Measurements from ENCODE around the gene TEX51. TPM values are rescaled to one million over a fixed set of nuclear protein-coding genes. Genes with fewer than 3 reads are reported as not detected.

Gene TEX51
- total RNA-seq, 1 experiment from 2014 or later = not detected

GRCh38 chr2:126947103-126947429 lies 48.4 kb downstream of the TEX51 start:
- Histone ChIP-seq H3K4me1 (ENCODE audit: control insufficient read depth in 1 of 2, insufficient read depth in 2 of 2, low read length in 2 of 2) (no peaks in the 10 kb centered on the region), H3K9me2 (ENCODE audit: insufficient read depth) (no peaks in the 10 kb centered on the region), H3K27ac (ENCODE audit: low read depth, low read length) (no peak overlapping the region), H3K4me2 (ENCODE audit: low read length) (no peak overlapping the region), H3K9ac (ENCODE audit: low read length) (no peak overlapping the region), H3K9me3 (ENCODE audit: control insufficient read depth in 1 of 2, insufficient read depth in 1 of 2, low read depth in 1 of 2, low read length in 2 of 2) (peaks cover 6 to 9% of the 10 kb centered on the region in 2 experiments; a peak in 2 of 4 replicates), H3K27me3 (ENCODE audit: insufficient read depth, low read length) (peaks cover 15% of the 10 kb centered on the region; the same call in 1 of the 2 replicates), H4K20me1 (ENCODE audit: insufficient read depth) (no peaks in the 10 kb centered on the region), H2AFZ (ENCODE audit: low read depth, low read length, poor library complexity, severe bottlenecking) (no peak overlapping the region), H3K4me3 (replicated peaks in 1 of 2; ENCODE audit: low read depth in 1 of 2, low read length in 2 of 2) (no peak overlapping the region), H3K36me3 (ENCODE audit: control insufficient read depth in 1 of 2, insufficient read depth in 2 of 2, low read length in 2 of 2) (no peaks in the 10 kb centered on the region), H3K79me2 (ENCODE audit: insufficient read depth, low read length) (no peaks in the 10 kb centered on the region)
- CTCF ChIA-PET = no interaction called here
- no TSS peak for BruUV-seq (replicated peaks)
- TF ChIP-seq POLR2AphosphoS5 (IDR thresholded peaks at IDR 0.05; ENCODE audit: low read depth, low read length) (no peak), ZBTB33 (IDR thresholded peaks at IDR 0.05; ENCODE audit: extremely low read depth, insufficient replicate concordance, low read length) (no peak), TCF7L2 (IDR thresholded peaks at IDR 0.05; ENCODE audit: borderline replicate concordance, extremely low read depth, insufficient read depth, insufficient read length) (no peak), JUND (IDR thresholded peaks at IDR 0.05) (no peak), ELF1 (IDR thresholded peaks at IDR 0.05; ENCODE audit: borderline replicate concordance, low read depth) (no peak), POLR2A (IDR thresholded peaks at IDR 0.05; ENCODE audit: borderline replicate concordance, extremely low read depth, insufficient read depth, insufficient read length) (no peak)
- DNase-seq (ENCODE audit: low read depth, low spot score) (no peak), ATAC-seq (no peak)
- RAD21 ChIA-PET (ENCODE audit: low non-redundant PET in 1 of 2, low total read pairs in 2 of 2, uncharacterized antibody in 2 of 2, unreplicated experiment in 2 of 2) = no interaction called here
- intact Hi-C loops (cut with micrococcal nuclease) = no loop called here
- POLR2A ChIA-PET = no interaction called here

DNA sequence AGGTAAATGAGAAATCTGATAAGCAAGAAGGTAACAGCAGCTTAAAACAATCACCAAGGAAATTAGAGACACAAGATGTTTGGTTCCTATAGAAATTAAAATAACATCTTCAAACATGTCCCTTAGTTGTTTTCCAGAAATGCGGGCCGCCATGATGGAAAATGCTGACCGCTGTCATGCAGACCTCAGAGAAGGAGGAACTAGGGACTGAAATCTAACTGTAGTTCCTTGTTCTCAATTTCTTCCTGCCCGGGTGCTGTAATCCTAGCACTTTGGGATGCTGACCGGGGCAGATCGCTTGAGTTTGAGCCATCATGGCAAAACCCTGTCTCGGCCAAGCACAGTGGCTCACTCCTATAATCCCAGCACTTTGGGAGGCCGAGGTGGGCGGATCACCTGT lies 51.1 kb downstream of the TEX51 start:
- CTCF ChIA-PET = no interaction called here
- ATAC-seq = no peak
- intact Hi-C loops (cut with micrococcal nuclease) = no loop called here
- no peak overlapping the region for H2AFZ ChIP-seq (ENCODE audit: low read depth, low read length, poor library complexity, severe bottlenecking)
- POLR2A ChIA-PET = no interaction called here
- H3K79me2 ChIP-seq (ENCODE audit: insufficient read depth, low read length) = no peaks in the 10 kb centered on the region
- H3K9ac ChIP-seq (ENCODE audit: low read length) = no peak overlapping the region
- no peaks in the 10 kb centered on the region for H3K9me2 ChIP-seq (ENCODE audit: insufficient read depth)
- no peak overlapping the region for H3K4me3 ChIP-seq (replicated peaks in 1 of 2; ENCODE audit: low read depth in 1 of 2, low read length in 2 of 2)
- H3K27me3 ChIP-seq (ENCODE audit: insufficient read depth, low read length) = peaks cover 31% of the 10 kb centered on the region
- RAD21 ChIA-PET (ENCODE audit: low non-redundant PET in 1 of 2, low total read pairs in 2 of 2, uncharacterized antibody in 2 of 2, unreplicated experiment in 2 of 2) = no interaction called here
- no TSS peak for BruUV-seq (replicated peaks)
- H3K9me3 ChIP-seq (ENCODE audit: control insufficient read depth in 1 of 2, insufficient read depth in 1 of 2, low read depth in 1 of 2, low read length in 2 of 2) = no peaks in the 10 kb centered on the region
- H3K4me1 ChIP-seq (ENCODE audit: control insufficient read depth in 1 of 2, insufficient read depth in 2 of 2, low read length in 2 of 2) = no peaks in the 10 kb centered on the region
- no peaks in the 10 kb centered on the region for H4K20me1 ChIP-seq (ENCODE audit: insufficient read depth)
- H3K36me3 ChIP-seq (ENCODE audit: control insufficient read depth in 1 of 2, insufficient read depth in 2 of 2, low read length in 2 of 2) = no peaks in the 10 kb centered on the region
- H3K27ac ChIP-seq (ENCODE audit: low read depth, low read length) = no peak overlapping the region
- no peak overlapping the region for H3K4me2 ChIP-seq (ENCODE audit: low read length)
- no peak for DNase-seq (ENCODE audit: low read depth, low spot score)
- TF ChIP-seq ZFX (IDR thresholded peaks at IDR 0.05) = no peak
- TF ChIP-seq JUND (IDR thresholded peaks at IDR 0.05) = no peak
- no peak for TF ChIP-seq FOSL1 (IDR thresholded peaks at IDR 0.05; ENCODE audit: low read depth)
- no peak for TF ChIP-seq ELF1 (IDR thresholded peaks at IDR 0.05; ENCODE audit: borderline replicate concordance, low read depth)
- TF ChIP-seq MAX (IDR thresholded peaks at IDR 0.05) = no peak
- no peak for TF ChIP-seq POLR2A (IDR thresholded peaks at IDR 0.05; ENCODE audit: borderline replicate concordance, extremely low read depth, insufficient read depth, insufficient read length)
- no peak for TF ChIP-seq POLR2AphosphoS5 (IDR thresholded peaks at IDR 0.05; ENCODE audit: low read depth, low read length)
- TF ChIP-seq, protein P1, sequence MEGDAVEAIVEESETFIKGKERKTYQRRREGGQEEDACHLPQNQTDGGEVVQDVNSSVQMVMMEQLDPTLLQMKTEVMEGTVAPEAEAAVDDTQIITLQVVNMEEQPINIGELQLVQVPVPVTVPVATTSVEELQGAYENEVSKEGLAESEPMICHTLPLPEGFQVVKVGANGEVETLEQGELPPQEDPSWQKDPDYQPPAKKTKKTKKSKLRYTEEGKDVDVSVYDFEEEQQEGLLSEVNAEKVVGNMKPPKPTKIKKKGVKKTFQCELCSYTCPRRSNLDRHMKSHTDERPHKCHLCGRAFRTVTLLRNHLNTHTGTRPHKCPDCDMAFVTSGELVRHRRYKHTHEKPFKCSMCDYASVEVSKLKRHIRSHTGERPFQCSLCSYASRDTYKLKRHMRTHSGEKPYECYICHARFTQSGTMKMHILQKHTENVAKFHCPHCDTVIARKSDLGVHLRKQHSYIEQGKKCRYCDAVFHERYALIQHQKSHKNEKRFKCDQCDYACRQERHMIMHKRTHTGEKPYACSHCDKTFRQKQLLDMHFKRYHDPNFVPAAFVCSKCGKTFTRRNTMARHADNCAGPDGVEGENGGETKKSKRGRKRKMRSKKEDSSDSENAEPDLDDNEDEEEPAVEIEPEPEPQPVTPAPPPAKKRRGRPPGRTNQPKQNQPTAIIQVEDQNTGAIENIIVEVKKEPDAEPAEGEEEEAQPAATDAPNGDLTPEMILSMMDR (IDR thresholded peaks at IDR 0.05 in 2 of 3, conservative IDR thresholded peaks at IDR 0.05 in 1 of 3; ENCODE audit: borderline replicate concordance in 1 of 3, insufficient read depth in 1 of 3, low read depth in 2 of 3, low read length in 2 of 3) = no peak
- no peak for TF ChIP-seq CEBPB (IDR thresholded peaks at IDR 0.05; ENCODE audit: low read depth)
- TF ChIP-seq RAD21 (IDR thresholded peaks at IDR 0.05; ENCODE audit: low read depth) = no peak
- TF ChIP-seq TCF7L2 (IDR thresholded peaks at IDR 0.05; ENCODE audit: borderline replicate concordance, extremely low read depth, insufficient read depth, insufficient read length) = no peak
- TF ChIP-seq YY1 (IDR thresholded peaks at IDR 0.05; ENCODE audit: extremely low read depth, insufficient replicate concordance, low read depth, low read length) = no peak
- TF ChIP-seq CBX3 (IDR thresholded peaks at IDR 0.05; ENCODE audit: low read depth) = no peak
- TF ChIP-seq EGR1 (IDR thresholded peaks at IDR 0.05; ENCODE audit: low read depth) = no peak
- TF ChIP-seq EZH2phosphoT487 (IDR thresholded peaks at IDR 0.05; ENCODE audit: borderline replicate concordance) = no peak

Measured in HCT116 (cell line).